Lower lobe of right lung (tissue), 2 donors: Measurements from ENCODE around the gene PREP. TPM values are rescaled to one million over a fixed set of nuclear protein-coding genes. Genes with fewer than 3 reads are reported as not detected.

Source experiments
- ATAC-seq, 2 donors: fragments of 200-7000 bp; cut with Tn5 transposase; one replicate each; pipeline ENCODE4 v1.9.1; 2020 to 2022; ENCODE audit warnings: mild to moderate bottlenecking in 2 of 2, moderate library complexity in 2 of 2
- DNase-seq: peaks from one replicate; pipeline ENCODE4 v3.0.0-alpha.2; 2020
- H3K27ac ChIP-seq: fragments of 200-600 bp; one replicate; pipeline ENCODE4 v1.8.0; 2022
- H3K27me3 ChIP-seq: fragments of 200-600 bp; one replicate; pipeline ENCODE4 v1.8.0; 2022; ENCODE audit warnings: low read depth
- H3K36me3 ChIP-seq: fragments of 200-600 bp; one replicate; pipeline ENCODE4 v1.8.0; 2022; ENCODE audit warnings: mild to moderate bottlenecking
- H3K4me1 ChIP-seq: fragments of 200-600 bp; one replicate; pipeline ENCODE4 v1.8.0; 2022
- H3K4me3 ChIP-seq: fragments of 200-600 bp; one replicate; pipeline ENCODE4 v1.8.0; 2022; ENCODE audit warnings: mild to moderate bottlenecking
- H3K9me3 ChIP-seq: fragments of 200-600 bp; one replicate; pipeline ENCODE4 v1.8.0; 2022
- CTCF ChIP-seq: fragments of 200-600 bp; IDR thresholded peaks from one replicate; pipeline ENCODE4 v1.8.0; 2022; ENCODE audit warnings: antibody characterized with exemption, mild to moderate bottlenecking
- intact Hi-C: fragments of 100-400 bp; cut with DNase I; formaldehyde crosslinking; loops from one replicate; pipeline ENCODE4 v1.11.0; 2022
- total RNA-seq: library from RNA; stranded (reverse); fragmentation: NEBNext Ultra II Directional; extraction: Animal tissue kit (Norgen Biotek cat#: 25700); gene quantifications from one replicate; pipeline ENCODE4 v1.2.1, GENCODE V29; 2021
- donor health status: DM: no; HTN: yes; CAD: no; lungs with severe emphysema.

PREP gene
- total RNA-seq, 1 donor from 2014 or later, result 30.0 TPM

GRCh38 chr6:105380634-105381033 lies 22.2 kb downstream of the PREP start:
- no peak for ATAC-seq

GRCh38 chr6:105375797-105376196 lies 27.1 kb downstream of the PREP start:
- H3K4me1 ChIP-seq, result no peaks in the 10 kb centered on the region
- H3K4me3 ChIP-seq, result no peak overlapping the region
- DNase-seq (no peak), ATAC-seq (no peak)
- H3K27me3 ChIP-seq, result no peaks in the 10 kb centered on the region
- peaks cover 54% of the 10 kb centered on the region for H3K36me3 ChIP-seq
- no peaks in the 10 kb centered on the region for H3K9me3 ChIP-seq
- intact Hi-C loops, result no loop called here
- H3K27ac ChIP-seq, result no peak overlapping the region
- TF ChIP-seq CTCF, result no peak

More at GRCh38 chr6:105380634-105381033, 22.2 kb downstream of the PREP start:
- DNase-seq, result no peak
- Histone ChIP-seq H3K4me3 (no peak overlapping the region), H3K9me3 (no peaks in the 10 kb centered on the region), H3K4me1 (peaks cover 5% of the 10 kb centered on the region), H3K27me3 (no peaks in the 10 kb centered on the region), H3K36me3 (peaks cover 19% of the 10 kb centered on the region), H3K27ac (no peak overlapping the region)
- intact Hi-C loops, result no loop called here
- TF ChIP-seq CTCF, result no peak

GRCh38 chr6:105374010-105374420 lies 28.9 kb downstream of the PREP start:
- no peaks in the 10 kb centered on the region for H3K27me3 ChIP-seq
- DNase-seq, result peak; percentile 51
- peak overlapping the region; percentile 33 for H3K27ac ChIP-seq
- peak; percentile 96 to 97 for ATAC-seq
- intact Hi-C loops, result no loop called here
- no peak overlapping the region for H3K4me3 ChIP-seq
- H3K36me3 ChIP-seq, result peaks cover 58% of the 10 kb centered on the region
- no peak for TF ChIP-seq CTCF
- H3K9me3 ChIP-seq, result no peaks in the 10 kb centered on the region
- no peaks in the 10 kb centered on the region for H3K4me1 ChIP-seq

- no peak for DNase-seq
- H3K4me3 ChIP-seq, result no peak overlapping the region
- no peaks in the 10 kb centered on the region for H3K9me3 ChIP-seq
- TF ChIP-seq CTCF, result no peak
- H3K27ac ChIP-seq, result peak overlapping the region; percentile 33
- intact Hi-C loops, result no loop called here
- peaks cover 58% of the 10 kb centered on the region for H3K36me3 ChIP-seq
- H3K27me3 ChIP-seq, result no peaks in the 10 kb centered on the region
- H3K4me1 ChIP-seq, result no peaks in the 10 kb centered on the region
- ATAC-seq, result no peak
These were observed 29.4 kb downstream of the PREP start for GRCh38 chr6:105373481-105373880.

GRCh38 chr6:105372849-105373182 lies 30.1 kb downstream of the PREP start:
- Histone ChIP-seq H3K27ac (no peak overlapping the region), H3K4me3 (no peak overlapping the region), H3K9me3 (no peaks in the 10 kb centered on the region), H3K36me3 (peaks cover 58% of the 10 kb centered on the region), H3K27me3 (no peaks in the 10 kb centered on the region), H3K4me1 (no peaks in the 10 kb centered on the region)
- TF ChIP-seq CTCF, result no peak
- ATAC-seq (no peak), DNase-seq (no peak)
- intact Hi-C loops, result no loop called here
